Measurements from ENCODE around the gene FAM204A.

DNA sequence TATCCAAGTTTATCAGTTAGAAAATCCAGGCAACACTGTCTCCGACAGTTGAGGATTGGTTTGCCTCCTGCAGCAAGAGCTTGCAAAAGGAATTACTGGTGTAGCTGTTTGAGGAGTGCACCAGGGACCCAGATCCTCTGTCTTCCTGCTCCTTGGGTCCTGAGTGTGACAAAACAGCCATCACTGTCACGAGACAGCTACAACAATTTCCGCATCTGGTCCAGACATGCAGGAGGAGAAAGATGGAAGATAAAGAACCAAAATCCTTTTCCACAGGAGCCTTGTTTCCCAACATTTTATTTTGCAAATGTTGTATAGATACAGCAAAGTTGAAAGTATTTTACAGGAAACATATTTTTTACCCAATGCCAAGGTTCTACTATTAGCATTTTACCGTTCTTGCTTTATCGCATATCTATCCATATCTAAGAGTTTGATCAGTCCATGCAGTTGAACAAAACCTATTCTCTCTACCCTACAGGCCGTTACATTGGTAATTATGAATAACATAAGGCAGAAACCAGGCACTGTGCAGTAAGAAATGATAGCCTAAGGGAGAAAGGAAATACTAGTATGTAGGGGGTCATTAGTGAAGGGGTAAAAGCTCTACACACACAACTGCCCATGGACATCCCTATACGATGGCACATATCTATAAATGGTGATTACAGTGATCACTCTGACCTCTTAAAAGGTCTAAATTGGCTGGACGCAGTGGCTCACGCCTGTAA, 54.9 kb downstream of the FAM204A start:
- TF ChIP-seq CTCF (conservative IDR thresholded peaks at IDR 0.05 in 1 of 2, IDR thresholded peaks at IDR 0.05 in 1 of 2; ENCODE audit: extremely low read depth in 1 of 2, insufficient read depth in 1 of 2, low read depth in 1 of 2, low read length in 2 of 2): no peak
- no peak for TF ChIP-seq EZH2 (IDR thresholded peaks at IDR 0.05; ENCODE audit: borderline replicate concordance, low read length)

Data from mammary epithelial cell (primary cell).